OCI-LY3 (cell line): ENCODE results near the gene SLC25A45.

Source experiments
- EZH2phosphoT487 ChIP-seq: fragments of 200-600 bp; shearing (Covaris generic); IDR thresholded peaks from 2 replicates; pipeline ENCODE4 v1.6.1; 2018; ENCODE audit warnings: antibody characterized with exemption, mixed run types, low read depth
- TF ChIP-seq, protein P1 (sequence below): fragments of 200-600, 300-600 bp; sonication (generic); IDR thresholded peaks from 2 replicates; pipeline ENCODE4 v1.5.1; 2014; ENCODE audit warnings: antibody characterized with exemption, low read length, low read depth

DNA sequence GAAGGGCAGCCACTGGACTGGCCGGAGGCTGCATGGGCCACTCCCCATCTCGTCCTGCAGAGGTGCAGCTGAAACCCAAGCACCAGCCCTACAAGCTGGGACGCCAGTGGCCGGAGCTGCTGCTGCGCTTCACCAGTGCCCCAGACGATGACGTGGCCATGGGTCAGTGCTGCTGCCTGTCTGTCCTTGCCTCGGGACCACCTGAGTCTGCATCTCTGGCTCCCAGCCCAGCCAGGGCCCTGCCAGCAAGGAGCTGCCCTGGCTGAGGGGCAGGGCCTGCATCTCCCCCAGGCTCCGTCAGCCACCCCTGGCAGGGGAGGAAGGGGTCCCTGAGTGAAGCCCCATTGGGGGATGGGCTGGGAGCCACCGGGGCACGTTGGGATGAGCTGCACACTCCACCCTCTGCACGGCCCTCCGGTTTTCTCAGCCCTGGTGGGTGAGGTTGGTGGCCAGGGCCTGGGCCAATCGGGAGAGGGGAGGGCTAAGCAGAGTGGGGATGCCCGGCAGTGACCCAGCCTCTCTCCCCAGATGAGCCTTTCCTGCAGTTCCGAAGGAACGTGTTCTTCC lies 11.2 kb upstream of the SLC25A45 start:
- TF ChIP-seq, protein P1, sequence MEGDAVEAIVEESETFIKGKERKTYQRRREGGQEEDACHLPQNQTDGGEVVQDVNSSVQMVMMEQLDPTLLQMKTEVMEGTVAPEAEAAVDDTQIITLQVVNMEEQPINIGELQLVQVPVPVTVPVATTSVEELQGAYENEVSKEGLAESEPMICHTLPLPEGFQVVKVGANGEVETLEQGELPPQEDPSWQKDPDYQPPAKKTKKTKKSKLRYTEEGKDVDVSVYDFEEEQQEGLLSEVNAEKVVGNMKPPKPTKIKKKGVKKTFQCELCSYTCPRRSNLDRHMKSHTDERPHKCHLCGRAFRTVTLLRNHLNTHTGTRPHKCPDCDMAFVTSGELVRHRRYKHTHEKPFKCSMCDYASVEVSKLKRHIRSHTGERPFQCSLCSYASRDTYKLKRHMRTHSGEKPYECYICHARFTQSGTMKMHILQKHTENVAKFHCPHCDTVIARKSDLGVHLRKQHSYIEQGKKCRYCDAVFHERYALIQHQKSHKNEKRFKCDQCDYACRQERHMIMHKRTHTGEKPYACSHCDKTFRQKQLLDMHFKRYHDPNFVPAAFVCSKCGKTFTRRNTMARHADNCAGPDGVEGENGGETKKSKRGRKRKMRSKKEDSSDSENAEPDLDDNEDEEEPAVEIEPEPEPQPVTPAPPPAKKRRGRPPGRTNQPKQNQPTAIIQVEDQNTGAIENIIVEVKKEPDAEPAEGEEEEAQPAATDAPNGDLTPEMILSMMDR = no peak
- no peak for TF ChIP-seq EZH2phosphoT487
